Measurements from ENCODE around the gene MACC1.

The MACC1 gene

GRCh38 chr7:20176578-20177242, 40.5 kb downstream of the MACC1 start:
- no peak for DNase-seq (ENCODE audit: low read depth, low spot score)

GRCh38 chr7:20173828-20174227, 43.4 kb downstream of the MACC1 start:
- DNase-seq (ENCODE audit: low read depth, low spot score) = no peak

- peak; percentile 17 for DNase-seq (ENCODE audit: low read depth, low spot score)
Measured at GRCh38 chr7:20172736-20173334, 44.3 kb downstream of the MACC1 start.

GRCh38 chr7:20170633-20171032, 46.6 kb downstream of the MACC1 start:
- DNase-seq (ENCODE audit: low read depth, low spot score) = no peak

- DNase-seq (ENCODE audit: low read depth, low spot score) = no peak
Measured at GRCh38 chr7:20165146-20165510, 52.1 kb downstream of the MACC1 start.

GRCh38 chr7:20164425-20165145, 52.6 kb downstream of the MACC1 start:
- DNase-seq (ENCODE audit: low read depth, low spot score) = no peak

- DNase-seq (ENCODE audit: low read depth, low spot score) = no peak
Measured at GRCh38 chr7:20162665-20163064, 54.5 kb downstream of the MACC1 start.

GRCh38 chr7:20159226-20159747, 57.9 kb downstream of the MACC1 start:
- DNase-seq (ENCODE audit: low read depth, low spot score) = no peak

- no peak for DNase-seq (ENCODE audit: low read depth, low spot score)
Measured at GRCh38 chr7:20158684-20159083, 58.5 kb downstream of the MACC1 start.

- DNase-seq (ENCODE audit: low read depth, low spot score) = no peak
Measured at GRCh38 chr7:20157456-20157855, 59.7 kb downstream of the MACC1 start.

GRCh38 chr7:20153999-20154398, 63.2 kb downstream of the MACC1 start:
- DNase-seq (ENCODE audit: low read depth, low spot score) = no peak

GRCh38 chr7:20153567-20153966, 63.6 kb downstream of the MACC1 start:
- no peak for DNase-seq (ENCODE audit: low read depth, low spot score)

GRCh38 chr7:20152511-20152910, 64.7 kb downstream of the MACC1 start:
- DNase-seq (ENCODE audit: low read depth, low spot score) = no peak

- no peak for DNase-seq (ENCODE audit: low read depth, low spot score)
Measured at GRCh38 chr7:20151708-20152456, 65.3 kb downstream of the MACC1 start.

- DNase-seq (ENCODE audit: low read depth, low spot score) = no peak
Measured at GRCh38 chr7:20146451-20146850, 70.7 kb downstream of the MACC1 start.

- DNase-seq (ENCODE audit: low read depth, low spot score) = no peak
Measured at GRCh38 chr7:20144801-20145200, 72.4 kb downstream of the MACC1 start.

GRCh38 chr7:20141666-20142065, 75.5 kb downstream of the MACC1 start:
- DNase-seq (ENCODE audit: low read depth, low spot score) = no peak

GRCh38 chr7:20141002-20141345, 76.2 kb downstream of the MACC1 start:
- no peak for DNase-seq (ENCODE audit: low read depth, low spot score)

GRCh38 chr7:20140291-20141001, 76.7 kb downstream of the MACC1 start:
- no peak for DNase-seq (ENCODE audit: low read depth, low spot score)

- no peak for DNase-seq (ENCODE audit: low read depth, low spot score)
Measured at GRCh38 chr7:20136647-20137046, 80.5 kb downstream of the MACC1 start.

GRCh38 chr7:20133803-20134202, 83.4 kb downstream of the MACC1 start:
- no peak for DNase-seq (ENCODE audit: low read depth, low spot score)

GRCh38 chr7:20132585-20132984, 84.6 kb downstream of the MACC1 start:
- no peak for DNase-seq (ENCODE audit: low read depth, low spot score)
